ENCODE measurements around the gene GLB1L2.
"Not testable (repeated sequence)": the region's sequence is repeated elsewhere in the genome, so short reads cannot be mapped to it uniquely, and the experiment has no call there.

- TF ChIP-seq POLR2A (IDR thresholded peaks at IDR 0.05; ENCODE audit: low read length); GATA1 (IDR thresholded peaks at IDR 0.05; ENCODE audit: low read depth, low read length): not testable (repeated sequence)
Measured at GRCh38 chr11:134321373-134321772, 10.4 kb upstream of the GLB1L2 start.
